ENCODE measurements around the gene AGRN.
"Not testable (repeated sequence)": the region's sequence is repeated elsewhere in the genome, so short reads cannot be mapped to it uniquely, and the experiment has no call there.

AGRN gene

GRCh38 chr1:1091344-1092148 is 71.6 kb downstream of the AGRN start:
- in situ Hi-C loops (cut with HindIII; ENCODE audit: low sequenced_read_pairs): no loop called here
- H3K4me3 ChIP-seq (ENCODE audit: low read depth, low read length): no peak overlapping the region
- TF ChIP-seq CTCF (IDR thresholded peaks at IDR 0.05; ENCODE audit: low read depth, low read length, missing control alignments): no peak
- no peak for DNase-seq (ENCODE audit: low read depth)

GRCh38 chr1:1092149-1092855 is 72.4 kb downstream of the AGRN start:
- no peak overlapping the region for H3K4me3 ChIP-seq (ENCODE audit: low read depth, low read length)
- DNase-seq (ENCODE audit: low read depth): no peak
- no peak for TF ChIP-seq CTCF (IDR thresholded peaks at IDR 0.05; ENCODE audit: low read depth, low read length, missing control alignments)
- in situ Hi-C loops (cut with HindIII; ENCODE audit: low sequenced_read_pairs): no loop called here

- in situ Hi-C loops (cut with HindIII; ENCODE audit: low sequenced_read_pairs): no loop called here
- no peak for TF ChIP-seq CTCF (IDR thresholded peaks at IDR 0.05; ENCODE audit: low read depth, low read length, missing control alignments)
- H3K4me3 ChIP-seq (ENCODE audit: low read depth, low read length): no peak overlapping the region
- DNase-seq (ENCODE audit: low read depth): no peak
Measured at GRCh38 chr1:1092894-1093609, 73.1 kb downstream of the AGRN start.

- no peak for TF ChIP-seq CTCF (IDR thresholded peaks at IDR 0.05; ENCODE audit: low read depth, low read length, missing control alignments)
- in situ Hi-C loops (cut with HindIII; ENCODE audit: low sequenced_read_pairs): no loop called here
- no peak overlapping the region for H3K4me3 ChIP-seq (ENCODE audit: low read depth, low read length)
- no peak for DNase-seq (ENCODE audit: low read depth)
Measured at GRCh38 chr1:1093610-1093943, 73.7 kb downstream of the AGRN start.

GRCh38 chr1:1094981-1095380 is 75.1 kb downstream of the AGRN start:
- DNase-seq (ENCODE audit: low read depth): no peak
- no peak overlapping the region for H3K4me3 ChIP-seq (ENCODE audit: low read depth, low read length)
- in situ Hi-C loops (cut with HindIII; ENCODE audit: low sequenced_read_pairs): no loop called here
- no peak for TF ChIP-seq CTCF (IDR thresholded peaks at IDR 0.05; ENCODE audit: low read depth, low read length, missing control alignments)

GRCh38 chr1:1096136-1096535 is 76.2 kb downstream of the AGRN start:
- DNase-seq (ENCODE audit: low read depth); H3K4me3 ChIP-seq (ENCODE audit: low read depth, low read length); in situ Hi-C loops (cut with HindIII; ENCODE audit: low sequenced_read_pairs): not testable (repeated sequence)

Measured in astrocyte of the cerebellum (primary cell).